ENCODE measurements around the gene MYLK4. TPM values are rescaled to one million over a fixed set of nuclear protein-coding genes. Genes with fewer than 3 reads are reported as not detected.

Gene MYLK4
- total RNA-seq, 1 experiment from 2014 or later: 1.6 TPM

DNA sequence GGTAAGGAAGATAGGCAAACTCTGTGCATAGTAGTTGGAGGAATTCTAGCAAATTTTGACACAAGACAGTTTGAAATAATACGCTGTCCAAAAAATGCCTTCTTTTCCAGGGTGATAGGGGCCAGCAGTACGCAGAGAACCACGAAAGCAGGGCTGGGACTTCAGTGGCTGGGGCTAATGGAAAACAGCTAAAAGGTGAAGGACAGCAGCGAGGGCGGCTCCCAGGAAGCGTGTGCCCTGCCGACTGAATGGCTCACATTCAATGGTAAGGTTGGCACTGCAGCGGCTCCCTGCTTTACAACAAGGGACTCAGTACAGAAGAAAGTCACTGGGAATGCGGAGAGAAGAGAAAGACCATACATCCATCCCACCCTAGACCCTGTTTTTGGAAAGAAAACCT is 131.1 kb downstream of the MYLK4 start:
- no TSS peak for BruUV-seq (replicated peaks)
- intact Hi-C loops (cut with micrococcal nuclease; ENCODE audit: unreplicated experiment): no loop called here
- ChIA-PET POLR2A (ENCODE audit: unreplicated experiment) (no interaction called here), CTCF (no interaction called here)
- Histone ChIP-seq H3K4me3 (no peak overlapping the region), H3F3A (ENCODE audit: insufficient read depth, low read depth) (no peaks in the 10 kb centered on the region), H3K4me1 (replicated peaks; ENCODE audit: insufficient read depth) (no peaks in the 10 kb centered on the region), H3K9me3 (ENCODE audit: insufficient read depth, low read depth) (no peaks in the 10 kb centered on the region), H3K36me3 (ENCODE audit: low read depth) (no peaks in the 10 kb centered on the region), H2AFZ (no peak overlapping the region), H3K4me2 (no peak overlapping the region), H4K20me1 (ENCODE audit: insufficient read depth) (no peaks in the 10 kb centered on the region), H3K9me2 (ENCODE audit: insufficient read depth) (no peaks in the 10 kb centered on the region), H3K27me3 (ENCODE audit: insufficient read depth, low read depth) (no peaks in the 10 kb centered on the region), H3K27ac (no peak overlapping the region), H3K79me2 (ENCODE audit: low read depth) (no peaks in the 10 kb centered on the region)
- no peak for DNase-seq
- TF ChIP-seq, protein P1, sequence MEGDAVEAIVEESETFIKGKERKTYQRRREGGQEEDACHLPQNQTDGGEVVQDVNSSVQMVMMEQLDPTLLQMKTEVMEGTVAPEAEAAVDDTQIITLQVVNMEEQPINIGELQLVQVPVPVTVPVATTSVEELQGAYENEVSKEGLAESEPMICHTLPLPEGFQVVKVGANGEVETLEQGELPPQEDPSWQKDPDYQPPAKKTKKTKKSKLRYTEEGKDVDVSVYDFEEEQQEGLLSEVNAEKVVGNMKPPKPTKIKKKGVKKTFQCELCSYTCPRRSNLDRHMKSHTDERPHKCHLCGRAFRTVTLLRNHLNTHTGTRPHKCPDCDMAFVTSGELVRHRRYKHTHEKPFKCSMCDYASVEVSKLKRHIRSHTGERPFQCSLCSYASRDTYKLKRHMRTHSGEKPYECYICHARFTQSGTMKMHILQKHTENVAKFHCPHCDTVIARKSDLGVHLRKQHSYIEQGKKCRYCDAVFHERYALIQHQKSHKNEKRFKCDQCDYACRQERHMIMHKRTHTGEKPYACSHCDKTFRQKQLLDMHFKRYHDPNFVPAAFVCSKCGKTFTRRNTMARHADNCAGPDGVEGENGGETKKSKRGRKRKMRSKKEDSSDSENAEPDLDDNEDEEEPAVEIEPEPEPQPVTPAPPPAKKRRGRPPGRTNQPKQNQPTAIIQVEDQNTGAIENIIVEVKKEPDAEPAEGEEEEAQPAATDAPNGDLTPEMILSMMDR (conservative IDR thresholded peaks at IDR 0.05): no peak
- no peak for TF ChIP-seq EZH2 (IDR thresholded peaks at IDR 0.05; ENCODE audit: low read depth)

DNA sequence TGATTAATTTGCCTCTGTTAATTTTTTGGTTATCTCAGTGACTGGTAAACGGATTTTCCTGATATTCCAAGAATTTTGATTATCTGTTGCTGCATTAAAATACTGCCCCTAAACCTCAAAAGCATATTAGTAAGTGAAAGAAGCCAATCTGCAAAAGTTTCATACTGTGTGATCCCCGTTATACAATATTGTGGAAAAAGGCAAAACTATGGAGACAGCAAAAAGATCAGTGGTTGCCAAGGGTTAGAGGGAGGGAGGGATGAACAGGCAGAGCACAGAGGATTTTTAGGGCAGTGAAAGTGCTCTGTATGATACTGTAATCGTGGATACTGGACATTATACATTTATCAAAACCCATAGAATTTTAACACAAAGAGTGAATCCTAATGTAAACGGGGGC is 133.0 kb downstream of the MYLK4 start:
- H3F3A ChIP-seq (ENCODE audit: insufficient read depth, low read depth): no peaks in the 10 kb centered on the region
- TF ChIP-seq EZH2 (IDR thresholded peaks at IDR 0.05; ENCODE audit: low read depth): no peak
- no peaks in the 10 kb centered on the region for H3K36me3 ChIP-seq (ENCODE audit: low read depth)
- H3K4me2 ChIP-seq: no peak overlapping the region
- no peak overlapping the region for H2AFZ ChIP-seq
- no peaks in the 10 kb centered on the region for H3K4me1 ChIP-seq (replicated peaks; ENCODE audit: insufficient read depth)
- intact Hi-C loops (cut with micrococcal nuclease; ENCODE audit: unreplicated experiment): no loop called here
- H3K9me3 ChIP-seq (ENCODE audit: insufficient read depth, low read depth): no peaks in the 10 kb centered on the region
- no peaks in the 10 kb centered on the region for H3K27me3 ChIP-seq (ENCODE audit: insufficient read depth, low read depth)
- POLR2A ChIA-PET (ENCODE audit: unreplicated experiment): no interaction called here
- no peak for DNase-seq
- H3K27ac ChIP-seq: no peak overlapping the region
- H3K4me3 ChIP-seq: no peak overlapping the region
- H3K9me2 ChIP-seq (ENCODE audit: insufficient read depth): no peaks in the 10 kb centered on the region
- H4K20me1 ChIP-seq (ENCODE audit: insufficient read depth): no peaks in the 10 kb centered on the region
- CTCF ChIA-PET: no interaction called here
- BruUV-seq (replicated peaks): no TSS peak
- no peaks in the 10 kb centered on the region for H3K79me2 ChIP-seq (ENCODE audit: low read depth)

DNA sequence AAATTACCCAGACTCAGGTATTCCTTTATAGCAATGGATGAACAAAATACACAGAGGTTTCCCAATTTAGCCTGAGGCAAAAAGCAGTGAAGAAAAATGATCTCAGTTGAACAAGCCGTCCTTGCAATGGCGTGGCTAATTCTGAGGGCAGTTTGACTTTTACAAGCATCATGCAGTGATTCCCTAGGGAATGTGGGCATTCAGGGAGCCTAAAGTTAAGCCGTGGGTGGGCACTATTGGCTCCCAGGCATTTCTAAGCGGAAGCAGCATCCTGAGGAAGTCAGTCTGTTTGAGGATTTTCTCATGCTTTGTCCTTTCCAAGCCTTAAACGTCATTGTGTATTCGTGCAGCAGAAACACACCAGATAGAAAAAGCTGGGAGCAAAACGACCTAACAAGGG is 133.9 kb downstream of the MYLK4 start:
- Histone ChIP-seq H3K27me3 (ENCODE audit: insufficient read depth, low read depth) (no peaks in the 10 kb centered on the region), H3K36me3 (ENCODE audit: low read depth) (no peaks in the 10 kb centered on the region), H3K9me2 (ENCODE audit: insufficient read depth) (no peaks in the 10 kb centered on the region), H3K4me2 (no peak overlapping the region), H3F3A (ENCODE audit: insufficient read depth, low read depth) (no peaks in the 10 kb centered on the region), H3K27ac (no peak overlapping the region), H4K20me1 (ENCODE audit: insufficient read depth) (no peaks in the 10 kb centered on the region), H3K4me3 (no peak overlapping the region), H3K9me3 (ENCODE audit: insufficient read depth, low read depth) (no peaks in the 10 kb centered on the region), H3K79me2 (ENCODE audit: low read depth) (no peaks in the 10 kb centered on the region), H3K4me1 (replicated peaks; ENCODE audit: insufficient read depth) (no peaks in the 10 kb centered on the region), H2AFZ (no peak overlapping the region)
- no peak for DNase-seq
- TF ChIP-seq EZH2 (IDR thresholded peaks at IDR 0.05; ENCODE audit: low read depth): no peak
- TF ChIP-seq, protein P1 (conservative IDR thresholded peaks at IDR 0.05): no peak
- BruUV-seq (replicated peaks): no TSS peak
- CTCF ChIA-PET: no interaction called here
- intact Hi-C loops (cut with micrococcal nuclease; ENCODE audit: unreplicated experiment): no loop called here
- POLR2A ChIA-PET (ENCODE audit: unreplicated experiment): no interaction called here

DNA sequence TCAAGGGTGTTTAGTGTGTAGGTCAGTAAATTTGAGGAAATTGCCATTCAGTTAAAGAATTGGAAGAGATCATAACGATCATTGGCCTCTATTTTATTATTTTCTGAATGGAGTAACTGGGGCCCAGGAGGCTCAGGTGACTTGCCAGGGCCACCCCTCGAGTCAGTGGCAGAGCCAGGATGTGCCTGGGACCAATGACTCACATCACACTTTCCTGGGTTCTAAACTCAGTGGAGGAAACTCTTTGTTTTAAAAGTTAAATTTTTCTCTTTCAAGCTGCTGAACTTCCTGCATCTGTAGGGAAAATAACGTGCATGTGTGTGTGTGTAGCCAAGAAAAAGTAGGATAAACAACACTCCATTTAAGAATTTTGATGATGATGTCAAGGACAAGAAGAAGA is 135.5 kb downstream of the MYLK4 start:
- H3K4me3 ChIP-seq: no peak overlapping the region
- no peak for TF ChIP-seq EZH2 (IDR thresholded peaks at IDR 0.05; ENCODE audit: low read depth)
- TF ChIP-seq, protein P1 (conservative IDR thresholded peaks at IDR 0.05): no peak
- ChIA-PET POLR2A (ENCODE audit: unreplicated experiment) (no interaction called here), CTCF (interaction anchor here (0.6 kb wide), 1 partner anchor 130 kb away, joined by 7 read pairs; no protein-coding TSS in a partner anchor)
- no peaks in the 10 kb centered on the region for H3K27me3 ChIP-seq (ENCODE audit: insufficient read depth, low read depth)
- H3K4me1 ChIP-seq (replicated peaks; ENCODE audit: insufficient read depth): no peaks in the 10 kb centered on the region
- H3K36me3 ChIP-seq (ENCODE audit: low read depth): no peaks in the 10 kb centered on the region
- BruUV-seq (replicated peaks): no TSS peak
- no peak overlapping the region for H2AFZ ChIP-seq
- H3K79me2 ChIP-seq (ENCODE audit: low read depth): no peaks in the 10 kb centered on the region
- H3K9me2 ChIP-seq (ENCODE audit: insufficient read depth): no peaks in the 10 kb centered on the region
- intact Hi-C loops (cut with micrococcal nuclease; ENCODE audit: unreplicated experiment): no loop called here
- H3K27ac ChIP-seq: no peak overlapping the region
- H3K4me2 ChIP-seq: no peak overlapping the region
- H4K20me1 ChIP-seq (ENCODE audit: insufficient read depth): no peaks in the 10 kb centered on the region
- DNase-seq: no peak
- no peaks in the 10 kb centered on the region for H3K9me3 ChIP-seq (ENCODE audit: insufficient read depth, low read depth)
- no peaks in the 10 kb centered on the region for H3F3A ChIP-seq (ENCODE audit: insufficient read depth, low read depth)
